ENCODE data around the gene PHF21A. TPM values are rescaled to one million over a fixed set of nuclear protein-coding genes. Genes with fewer than 3 reads are reported as not detected.

PHF21A gene
- total and polyA plus RNA-seq, 2 donors (not counting 3 experiments of a cell fraction or from before 2014, with no cell fraction given) = 14.1 to 30.5 TPM

DNA sequence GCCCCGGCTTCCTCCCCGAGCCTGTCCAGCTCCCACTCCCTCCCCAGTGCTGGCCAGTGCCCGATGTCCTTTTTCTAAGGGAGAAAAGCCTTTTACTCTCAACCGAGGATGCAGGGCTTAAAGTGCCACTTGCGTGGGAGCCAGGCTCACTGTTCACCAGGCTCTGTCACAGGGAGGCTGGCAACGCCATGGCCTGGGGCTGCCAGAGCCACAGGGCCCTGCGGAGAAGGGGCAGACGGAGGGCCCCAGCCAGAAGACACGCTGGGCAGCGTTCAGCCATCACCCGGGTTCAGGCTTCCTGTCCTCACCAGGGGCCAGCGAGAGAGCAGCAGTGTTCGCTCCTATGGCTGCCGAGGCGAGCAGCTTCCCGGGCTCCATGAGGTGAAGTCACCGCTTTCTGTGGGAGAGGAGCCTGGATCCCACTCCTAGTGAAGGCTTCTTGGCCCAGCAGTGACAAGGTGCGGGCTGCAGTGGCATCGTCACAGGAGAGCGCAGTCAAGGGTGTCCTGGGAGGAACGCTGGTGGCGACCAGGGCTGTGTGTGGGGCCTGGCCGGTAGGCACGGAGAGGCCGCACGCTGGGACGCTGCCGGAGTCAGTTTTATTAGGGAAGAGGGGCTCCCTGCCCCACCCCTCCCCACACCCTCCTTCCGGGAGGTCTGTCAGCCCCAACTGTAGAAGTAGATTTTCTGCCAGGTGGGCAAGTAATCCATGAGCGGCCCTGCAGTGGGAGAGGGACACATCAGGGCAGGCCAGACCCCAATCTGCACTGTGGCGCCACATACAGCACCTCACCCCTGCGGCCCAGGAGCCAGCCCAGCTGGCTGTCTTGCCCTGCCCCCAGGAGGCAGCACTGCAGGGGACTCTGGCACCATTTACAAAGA, 211.4 kb downstream of the PHF21A start:
- Histone ChIP-seq H3K27me3 (ENCODE audit: control insufficient read depth in 2 of 2, insufficient read depth in 2 of 2, low read length in 2 of 2) (no peaks in the 10 kb centered on the region), H3K4me2 (ENCODE audit: insufficient read depth, low read length) (no peak overlapping the region), H3K27ac (ENCODE audit: insufficient read depth, low read depth, low read length) (no peak overlapping the region), H3K36me3 (ENCODE audit: control insufficient read depth in 2 of 2, extremely low read depth in 1 of 2, insufficient read depth in 2 of 2, low read length in 2 of 2) (peaks cover 0 to 38% of the 10 kb centered on the region in 2 experiments), H3K9me3 (replicated peaks; ENCODE audit: control insufficient read depth, insufficient read depth, low read length) (no peaks in the 10 kb centered on the region), H2AFZ (ENCODE audit: low read depth, low read length) (no peak overlapping the region), H4K20me1 (replicated peaks; ENCODE audit: control insufficient read depth, extremely low read depth, insufficient read depth, low read length) (no peaks in the 10 kb centered on the region), H3K4me3 (replicated peaks in 1 of 3; ENCODE audit: insufficient read depth in 1 of 3, low read depth in 1 of 3, low read length in 3 of 3) (no peak overlapping the region), H3K79me2 (ENCODE audit: control insufficient read depth, insufficient read depth, low read length) (no peaks in the 10 kb centered on the region), H3K9me1 (replicated peaks; ENCODE audit: control insufficient read depth, extremely low read depth, insufficient read depth, low read length) (no peaks in the 10 kb centered on the region), H3K9ac (replicated peaks; ENCODE audit: extremely low read depth, insufficient read depth, low read length) (no peak overlapping the region), H3K4me1 (ENCODE audit: control insufficient read depth, extremely low read depth, insufficient read depth, low read length) (no peaks in the 10 kb centered on the region)
- dilution Hi-C loops (cut with MboI; ENCODE audit: extremely low pct_ligation_motif_present, low sequenced_read_pairs) = no loop called here
- intact Hi-C loops (cut with micrococcal nuclease) = no loop called here
- TF ChIP-seq EZH2 (IDR thresholded peaks at IDR 0.05; ENCODE audit: borderline replicate concordance, low read depth, low read length, severe bottlenecking) (no peak), MYC (IDR thresholded peaks at IDR 0.05; ENCODE audit: low read depth, low read length) (no peak)
- no TSS peak for BruUV-seq (replicated peaks)
- CTCF ChIA-PET = no interaction called here
- FAIRE-seq = no peak
- DNase-seq (ENCODE audit: low read depth, low spot score) = no peak
- POLR2A ChIA-PET = no interaction called here

DNA sequence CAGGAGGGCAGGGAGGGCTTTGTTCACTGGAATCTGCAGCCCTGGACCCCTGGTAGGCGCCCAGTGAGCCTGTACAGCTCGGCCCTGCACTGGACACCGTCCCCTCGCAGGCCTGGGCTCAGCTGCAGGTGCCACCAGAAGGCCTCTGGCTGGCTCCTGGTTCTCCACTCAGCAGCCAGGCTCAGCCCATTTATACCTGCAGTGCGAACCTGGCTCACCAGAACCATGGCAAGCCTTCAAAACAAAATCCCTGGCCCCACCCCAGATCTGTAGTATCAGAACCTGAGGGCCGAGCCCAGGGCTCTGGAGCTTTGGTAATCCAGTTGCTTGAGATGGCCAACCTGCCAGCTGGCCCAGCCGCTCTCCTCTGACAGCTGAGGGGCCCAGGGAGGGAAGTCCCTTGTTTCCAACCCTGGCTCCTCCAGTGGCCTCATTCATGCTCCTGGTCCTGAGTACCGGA, 213.3 kb downstream of the PHF21A start:
- CTCF ChIA-PET = interaction anchor here (1.0 kb wide), 1 partner anchor 10 kb away, joined by 3 read pairs; no protein-coding TSS in a partner anchor
- H3K36me3 ChIP-seq (ENCODE audit: control insufficient read depth in 2 of 2, extremely low read depth in 1 of 2, insufficient read depth in 2 of 2, low read length in 2 of 2) = peaks cover 0 to 23% of the 10 kb centered on the region in 2 experiments
- TF ChIP-seq POLR2AphosphoS5 (IDR thresholded peaks at IDR 0.05; ENCODE audit: insufficient read depth, low read depth, low read length) = no peak
- TF ChIP-seq MYC (IDR thresholded peaks at IDR 0.05; ENCODE audit: low read depth, low read length) = no peak
- no peak for TF ChIP-seq JUN (IDR thresholded peaks at IDR 0.05; ENCODE audit: borderline replicate concordance, insufficient read depth, insufficient read length, low read depth)
- TF ChIP-seq, protein P1, sequence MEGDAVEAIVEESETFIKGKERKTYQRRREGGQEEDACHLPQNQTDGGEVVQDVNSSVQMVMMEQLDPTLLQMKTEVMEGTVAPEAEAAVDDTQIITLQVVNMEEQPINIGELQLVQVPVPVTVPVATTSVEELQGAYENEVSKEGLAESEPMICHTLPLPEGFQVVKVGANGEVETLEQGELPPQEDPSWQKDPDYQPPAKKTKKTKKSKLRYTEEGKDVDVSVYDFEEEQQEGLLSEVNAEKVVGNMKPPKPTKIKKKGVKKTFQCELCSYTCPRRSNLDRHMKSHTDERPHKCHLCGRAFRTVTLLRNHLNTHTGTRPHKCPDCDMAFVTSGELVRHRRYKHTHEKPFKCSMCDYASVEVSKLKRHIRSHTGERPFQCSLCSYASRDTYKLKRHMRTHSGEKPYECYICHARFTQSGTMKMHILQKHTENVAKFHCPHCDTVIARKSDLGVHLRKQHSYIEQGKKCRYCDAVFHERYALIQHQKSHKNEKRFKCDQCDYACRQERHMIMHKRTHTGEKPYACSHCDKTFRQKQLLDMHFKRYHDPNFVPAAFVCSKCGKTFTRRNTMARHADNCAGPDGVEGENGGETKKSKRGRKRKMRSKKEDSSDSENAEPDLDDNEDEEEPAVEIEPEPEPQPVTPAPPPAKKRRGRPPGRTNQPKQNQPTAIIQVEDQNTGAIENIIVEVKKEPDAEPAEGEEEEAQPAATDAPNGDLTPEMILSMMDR (IDR thresholded peaks at IDR 0.05; ENCODE audit: extremely low read depth in 1 of 2, insufficient read depth in 1 of 2, low read depth in 1 of 2, low read length in 2 of 2) = no peak
- TF ChIP-seq, protein P2, sequence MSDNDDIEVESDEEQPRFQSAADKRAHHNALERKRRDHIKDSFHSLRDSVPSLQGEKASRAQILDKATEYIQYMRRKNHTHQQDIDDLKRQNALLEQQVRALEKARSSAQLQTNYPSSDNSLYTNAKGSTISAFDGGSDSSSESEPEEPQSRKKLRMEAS (IDR thresholded peaks at IDR 0.05; ENCODE audit: insufficient read depth, insufficient read length) = no peak
- no peak for TF ChIP-seq POLR2A (IDR thresholded peaks at IDR 0.05; ENCODE audit: low read depth, low read length)
- no peak for TF ChIP-seq GATA2 (IDR thresholded peaks at IDR 0.05; ENCODE audit: insufficient read depth, insufficient read length, low read depth, low read length)
- no peak for TF ChIP-seq EZH2 (IDR thresholded peaks at IDR 0.05; ENCODE audit: borderline replicate concordance, low read depth, low read length, severe bottlenecking)
- TF ChIP-seq FOS (IDR thresholded peaks at IDR 0.05; ENCODE audit: borderline replicate concordance, insufficient read depth, low read length) = no peak
- H3K4me1 ChIP-seq (ENCODE audit: control insufficient read depth, extremely low read depth, insufficient read depth, low read length) = no peaks in the 10 kb centered on the region
- H4K20me1 ChIP-seq (replicated peaks; ENCODE audit: control insufficient read depth, extremely low read depth, insufficient read depth, low read length) = no peaks in the 10 kb centered on the region
- no peaks in the 10 kb centered on the region for H3K79me2 ChIP-seq (ENCODE audit: control insufficient read depth, insufficient read depth, low read length)
- no peaks in the 10 kb centered on the region for H3K27me3 ChIP-seq (ENCODE audit: control insufficient read depth in 2 of 2, insufficient read depth in 2 of 2, low read length in 2 of 2)
- dilution Hi-C loops (cut with MboI; ENCODE audit: extremely low pct_ligation_motif_present, low sequenced_read_pairs) (no loop called here), intact Hi-C loops (cut with micrococcal nuclease) (no loop called here)
- H3K4me2 ChIP-seq (ENCODE audit: insufficient read depth, low read length) = no peak overlapping the region
- no TSS peak for BruUV-seq (replicated peaks)
- no peak overlapping the region for H3K27ac ChIP-seq (ENCODE audit: insufficient read depth, low read depth, low read length)
- H3K9me3 ChIP-seq (replicated peaks; ENCODE audit: control insufficient read depth, insufficient read depth, low read length) = no peaks in the 10 kb centered on the region
- H3K9ac ChIP-seq (replicated peaks; ENCODE audit: extremely low read depth, insufficient read depth, low read length) = no peak overlapping the region
- DNase-seq (ENCODE audit: low read depth, low spot score) = no peak
- H3K4me3 ChIP-seq (replicated peaks in 1 of 3; ENCODE audit: insufficient read depth in 1 of 3, low read depth in 1 of 3, low read length in 3 of 3) = no peak overlapping the region
- FAIRE-seq = no peak
- POLR2A ChIA-PET = no interaction called here
- no peak overlapping the region for H2AFZ ChIP-seq (ENCODE audit: low read depth, low read length)
- H3K9me1 ChIP-seq (replicated peaks; ENCODE audit: control insufficient read depth, extremely low read depth, insufficient read depth, low read length) = no peaks in the 10 kb centered on the region

Data from endothelial cell of umbilical vein (primary cell).